GM19035 (cell line): ENCODE measurements around the gene GRIP2.

Experiments
- ATAC-seq: cut with Tn5 transposase; IDR thresholded peaks from one replicate; pipeline ENCODE4 v1.9.1; 2021; ENCODE audit not compliant: unreplicated experiment

Gene GRIP2

GRCh38 chr3:14562121-14562890 lies 22.2 kb upstream of the GRIP2 start:
- no peak for ATAC-seq

GRCh38 chr3:14561051-14561960 lies 21.2 kb upstream of the GRIP2 start:
- ATAC-seq = no peak

GRCh38 chr3:14560110-14560509 lies 20.0 kb upstream of the GRIP2 start:
- ATAC-seq = no peak

- no peak for ATAC-seq
These were observed 17.9 kb upstream of the GRIP2 start for GRCh38 chr3:14558029-14558428.

- no peak for ATAC-seq
These were observed 15.7 kb upstream of the GRIP2 start for GRCh38 chr3:14555835-14556234.

GRCh38 chr3:14554715-14555114 lies 14.6 kb upstream of the GRIP2 start:
- no peak for ATAC-seq

- ATAC-seq = no peak
These were observed 13.7 kb upstream of the GRIP2 start for GRCh38 chr3:14553871-14554270.

GRCh38 chr3:14552717-14553116 lies 12.6 kb upstream of the GRIP2 start:
- no peak for ATAC-seq

- ATAC-seq = no peak
These were observed 12.0 kb upstream of the GRIP2 start for GRCh38 chr3:14552041-14552648.

- ATAC-seq = no peak
These were observed 10.8 kb upstream of the GRIP2 start for GRCh38 chr3:14550651-14551611.

GRCh38 chr3:14550181-14550580 lies 10.0 kb upstream of the GRIP2 start:
- no peak for ATAC-seq

- no peak for ATAC-seq
These were observed 9.2 kb upstream of the GRIP2 start for GRCh38 chr3:14549256-14549919.

GRCh38 chr3:14548321-14548729 lies 8.2 kb upstream of the GRIP2 start:
- ATAC-seq = no peak

GRCh38 chr3:14547693-14548092 lies 7.6 kb upstream of the GRIP2 start:
- no peak for ATAC-seq

- ATAC-seq = no peak
These were observed 5.9 kb upstream of the GRIP2 start for GRCh38 chr3:14546041-14546440.

- no peak for ATAC-seq
These were observed 5.1 kb upstream of the GRIP2 start for GRCh38 chr3:14545251-14545635.

- no peak for ATAC-seq
These were observed 4.4 kb upstream of the GRIP2 start for GRCh38 chr3:14544282-14545250.

- ATAC-seq = no peak
These were observed 3.3 kb upstream of the GRIP2 start for GRCh38 chr3:14543446-14543845.

GRCh38 chr3:14542656-14543055 lies 2.5 kb upstream of the GRIP2 start:
- no peak for ATAC-seq
